GM12878 (cell line): ENCODE results near the gene CHN2. TPM values are rescaled to one million over a fixed set of nuclear protein-coding genes. Genes with fewer than 3 reads are reported as not detected.

Source experiments
- ATAC-seq: fragments of 200-7000 bp; cut with Tn5 transposase; 3 replicates; pipeline ENCODE4 v1.9.1; 2020; ENCODE audit warnings: mild to moderate bottlenecking, moderate library complexity
- BruUV-seq: library from RNA; stranded (reverse); fragments of 400-500 nt; replicated peaks from 2 replicates; lab custom pipeline; 2021; lab: Mats Ljungman, UMichigan
- CTCF ChIA-PET: fragments of 300-600 bp; sonication (Branson Sonifier 250); formaldehyde crosslinking; extraction: SDS; loops from one replicate; lab custom pipeline; 2021; ENCODE audit warnings: inconsistent platforms; lab: Yijun Ruan, JAX
- POLR2A ChIA-PET: fragments of 350-600 bp; formaldehyde crosslinking; extraction: SDS; loops from one replicate; lab custom pipeline; 2021; ENCODE audit warnings: inconsistent platforms; lab: Charles Lee
- RAD21 ChIA-PET: fragments of 300-600 bp; sonication (Branson Sonifier 250); formaldehyde crosslinking; loops from one replicate; lab custom pipeline; 2023; ENCODE audit warnings: antibody characterized with exemption; ENCODE audit not compliant: unreplicated experiment; lab: Charles Lee
- SMC1A ChIA-PET: fragments of 300-600 bp; sonication (Branson Sonifier 250); formaldehyde crosslinking; loops from one replicate; lab custom pipeline; 2023; ENCODE audit not compliant: unreplicated experiment, uncharacterized antibody; lab: Charles Lee
- DNase-seq: peaks from one replicate; pipeline ENCODE4 v3.0.0-alpha.2; 2011; ENCODE audit warnings: low read depth, low spot score
- FAIRE-seq: peaks from 3 replicates; lab custom pipeline; 2011; peaks lifted over from hg19 to GRCh38; lab: Jason Lieb, UNC
- H2AFZ ChIP-seq: 2 replicates; pipeline ENCODE4 v1.6.0; 2011; ENCODE audit warnings: low read depth, low read length, control low read depth; ENCODE audit not compliant: control insufficient read depth
- H3K27ac ChIP-seq: 2 replicates; pipeline ENCODE4 v1.5.1; 2011; ENCODE audit warnings: control low read depth; ENCODE audit not compliant: control insufficient read depth, insufficient read depth
- H3K27me3 ChIP-seq, 2 experiments: replicated peaks in 1 of 2; 2 replicates each; pipeline versions ENCODE4 v1.6.0 to v1.6.1; 2011; ENCODE audit warnings: low read length in 1 of 2; ENCODE audit not compliant: control insufficient read depth in 2 of 2, insufficient read depth in 2 of 2
- H3K36me3 ChIP-seq, 2 experiments: 2 replicates each; pipeline ENCODE4 v1.5.1; 2011; ENCODE audit warnings: low read length in 1 of 2; ENCODE audit not compliant: control insufficient read depth in 2 of 2, insufficient read depth in 2 of 2
- H3K4me1 ChIP-seq: 2 replicates; pipeline ENCODE4 v1.6.1; 2011; ENCODE audit warnings: mild to moderate bottlenecking, low read length, moderate library complexity, mixed read lengths; ENCODE audit not compliant: control insufficient read depth, insufficient read depth
- H3K4me2 ChIP-seq: 2 replicates; pipeline ENCODE4 v1.6.0; 2011; ENCODE audit warnings: control low read depth; ENCODE audit not compliant: control insufficient read depth, insufficient read depth
- H3K4me3 ChIP-seq: fragments of 200-600 bp; sonication (generic); 2 replicates; pipeline ENCODE4 v1.5.1; 2016
- H3K79me2 ChIP-seq: 2 replicates; pipeline ENCODE4 v1.6.0; 2011; ENCODE audit warnings: low read length; ENCODE audit not compliant: control insufficient read depth, insufficient read depth
- H3K9ac ChIP-seq: 2 replicates; pipeline ENCODE4 v1.8.0; 2011; ENCODE audit warnings: low read length, control low read depth, mixed read lengths; ENCODE audit not compliant: control insufficient read depth, insufficient read depth
- H3K9me3 ChIP-seq: replicated peaks from 3 replicates; pipeline ENCODE4 v1.5.1; 2011; ENCODE audit warnings: mild to moderate bottlenecking, low read length; ENCODE audit not compliant: control insufficient read depth, insufficient read depth
- H4K20me1 ChIP-seq: 2 replicates; pipeline ENCODE4 v1.6.0; 2011; ENCODE audit not compliant: control insufficient read depth, insufficient read depth
- KAT2A ChIP-seq: conservative IDR thresholded peaks from 2 replicates; pipeline ENCODE4 v1.6.1; 2011; ENCODE audit warnings: low read depth, low read length; ENCODE audit not compliant: control insufficient read depth
- SUZ12 ChIP-seq: fragments of 200-600 bp; sonication (generic); IDR thresholded peaks from one replicate; pipeline ENCODE4 v1.6.1; 2018; ENCODE audit warnings: antibody characterized with exemption, mild to moderate bottlenecking; ENCODE audit not compliant: unreplicated experiment
- ZNF687 ChIP-seq: fragments of 450-650 bp; IDR thresholded peaks from 2 replicates; pipeline ENCODE4 v1.6.1; 2017; ENCODE audit warnings: mild to moderate bottlenecking, moderate library complexity
- WGBS: methylation state at CpG from one replicate; pipeline ENCODE4 v1.1.6; 2016; ENCODE audit warnings: low lambda C conversion rate; ENCODE audit not compliant: insufficient replicate concordance, insufficient coverage; ENCODE audit errors: missing lambda C conversion rate; 5-methylcytosine and 5-hydroxymethylcytosine counted together
- in situ Hi-C: fragments of 300-500 bp; cut with MboI; formaldehyde crosslinking; loops from 9 replicates; pipeline ENCODE4 v1.14.3; 2018; ENCODE audit warnings: mixed read lengths
- intact Hi-C: fragments of 100-400 bp; cut with micrococcal nuclease; formaldehyde crosslinking; loops from one replicate; pipeline ENCODE4 v1.14.2; 2022; ENCODE audit not compliant: unreplicated experiment
- polyA plus RNA-seq, 11 experiments: library from polyadenylated mRNA; depleted of rRNA in 4 of 11; unstranded in 6 of 11; stranded (reverse) in 5 of 11; fragments of >200 nt; fragmentation: Nextera tagmentation in 4 of 11; fragmentation: Illumina TruSeq in 1 of 11; extraction: Ambion mirVana in 4 of 11; extraction: Trizol in 1 of 11; gene quantifications; 1 replicate in 1 of 11; 2 replicates in 10 of 11; pipeline versions ENCODE4 v1.2.1 to v1.2.3, GENCODE V29; 2011 to 2016; ENCODE audit warnings: inconsistent platforms in 2 of 11, missing spikeins in 2 of 11, low read depth in 1 of 11
- total RNA-seq, 4 experiments: library from RNA; depleted of rRNA in 3 of 4; stranded (reverse); fragments of >200 nt in 3 of 4; fragmentation: Illumina TruSeq in 1 of 4; extraction: Trizol in 1 of 4; gene quantifications; 2 replicates each; pipeline versions ENCODE4 v1.2.1 to v1.2.3, GENCODE V29; 2013 to 2021

CHN2 gene
- total and polyA plus RNA-seq, 10 of the 15 experiments (the other 5 are each of a cell fraction or from before 2014, with no cell fraction given) = 0.11 to 3.8 (median 0.37) TPM; not detected in 2

- H3K4me3 ChIP-seq = no peak overlapping the region
- H3K79me2 ChIP-seq = no peaks in the 10 kb centered on the region
- H3K27ac ChIP-seq = no peak overlapping the region
- CTCF ChIA-PET = interaction anchor here (1.0 to 1.2 kb wide), 2 partner anchors 16 to 26 kb away, joined by 3 read pairs; no protein-coding TSS in a partner anchor
- intact Hi-C loops = no loop called here
- no peak overlapping the region for H3K9ac ChIP-seq
- 53% methylated on average over 12 of the region's 12 CpGs for WGBS
- TF ChIP-seq SUZ12 (no peak), ZNF687 (no peak), KAT2A (no peak)
- H3K36me3 ChIP-seq = no peaks in the 10 kb centered on the region
- ATAC-seq (no peak), DNase-seq (no peak), FAIRE-seq (no peak)
- no peaks in the 10 kb centered on the region for H3K27me3 ChIP-seq
- POLR2A ChIA-PET = no interaction called here
- no peaks in the 10 kb centered on the region; the same call in 2 of the 3 replicates for H3K9me3 ChIP-seq
- H3K4me1 ChIP-seq = peaks cover 7% of the 10 kb centered on the region
- in situ Hi-C loops = no loop called here
- no peak overlapping the region for H3K4me2 ChIP-seq
- no TSS peak for BruUV-seq
- H4K20me1 ChIP-seq = no peaks in the 10 kb centered on the region
- RAD21 ChIA-PET = no interaction called here
- SMC1A ChIA-PET = interaction anchor here (1.4 kb wide), 1 partner anchor 10 kb away, joined by 4 read pairs; no protein-coding TSS in a partner anchor
- H2AFZ ChIP-seq = no peak overlapping the region
These were observed 87.4 kb downstream of the CHN2 start for GRCh38 chr7:29281782-29282541.
